IMR-90 (cell line): ENCODE measurements around the gene BGLAP.

ENCODE experiments used
- BHLHE40 ChIP-seq: fragments of 150-350 bp; IDR thresholded peaks from 2 replicates; pipeline ENCODE4 v1.6.1; 2016; ENCODE audit warnings: mild to moderate bottlenecking, low read depth, low read length
- FOS ChIP-seq: fragments of 150-350 bp; IDR thresholded peaks from 2 replicates; pipeline ENCODE4 v1.6.1; 2016; ENCODE audit warnings: low read depth, low read length
- POLR2A ChIP-seq: IDR thresholded peaks from 2 replicates; pipeline ENCODE4 v1.6.1; 2012; ENCODE audit warnings: mild to moderate bottlenecking, low read depth, low read length
- RAD21 ChIP-seq: IDR thresholded peaks from 2 replicates; pipeline ENCODE4 v1.6.1; 2012; ENCODE audit warnings: low read length, improper control_type of control experiment
- RFX5 ChIP-seq: IDR thresholded peaks from 2 replicates; pipeline ENCODE4 v1.8.0; 2012; ENCODE audit warnings: low read depth, mild to moderate bottlenecking, low read length, moderate library complexity
- SMC3 ChIP-seq: fragments of 150-350 bp; IDR thresholded peaks from 2 replicates; pipeline ENCODE4 v1.6.1; 2016; ENCODE audit warnings: low read depth, mild to moderate bottlenecking, antibody characterized with exemption, low read length, moderate library complexity
- TF ChIP-seq, protein P1 (sequence below): conservative IDR thresholded peaks from 2 replicates; pipeline ENCODE4 v1.5.1; 2012; ENCODE audit warnings: mild to moderate bottlenecking, low read depth, low read length, improper control_type of control experiment
- TF ChIP-seq, protein P2 (sequence below): fragments of 150-350 bp; IDR thresholded peaks from 2 replicates; pipeline ENCODE4 v1.6.1; 2016; ENCODE audit warnings: low read depth, mild to moderate bottlenecking, low read length, moderate library complexity, borderline replicate concordance

DNA sequence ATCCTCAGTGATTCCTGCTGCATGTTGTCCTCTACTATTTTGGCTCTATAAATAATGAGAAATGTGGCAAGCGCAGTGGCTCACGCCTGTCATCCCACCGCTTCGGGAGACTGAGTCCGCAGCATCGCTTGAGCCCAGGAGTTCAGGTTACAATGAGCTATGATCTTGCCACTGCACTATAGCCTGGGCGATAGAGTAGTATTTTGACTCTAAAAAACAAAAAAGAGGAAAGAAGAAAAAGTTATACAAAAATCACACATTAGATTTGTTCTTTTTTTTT, 48.8 kb upstream of the BGLAP start:
- TF ChIP-seq SMC3 (no peak), RAD21 (no peak), POLR2A (no peak), FOS (no peak), RFX5 (no peak), BHLHE40 (no peak)
- TF ChIP-seq, protein P1, sequence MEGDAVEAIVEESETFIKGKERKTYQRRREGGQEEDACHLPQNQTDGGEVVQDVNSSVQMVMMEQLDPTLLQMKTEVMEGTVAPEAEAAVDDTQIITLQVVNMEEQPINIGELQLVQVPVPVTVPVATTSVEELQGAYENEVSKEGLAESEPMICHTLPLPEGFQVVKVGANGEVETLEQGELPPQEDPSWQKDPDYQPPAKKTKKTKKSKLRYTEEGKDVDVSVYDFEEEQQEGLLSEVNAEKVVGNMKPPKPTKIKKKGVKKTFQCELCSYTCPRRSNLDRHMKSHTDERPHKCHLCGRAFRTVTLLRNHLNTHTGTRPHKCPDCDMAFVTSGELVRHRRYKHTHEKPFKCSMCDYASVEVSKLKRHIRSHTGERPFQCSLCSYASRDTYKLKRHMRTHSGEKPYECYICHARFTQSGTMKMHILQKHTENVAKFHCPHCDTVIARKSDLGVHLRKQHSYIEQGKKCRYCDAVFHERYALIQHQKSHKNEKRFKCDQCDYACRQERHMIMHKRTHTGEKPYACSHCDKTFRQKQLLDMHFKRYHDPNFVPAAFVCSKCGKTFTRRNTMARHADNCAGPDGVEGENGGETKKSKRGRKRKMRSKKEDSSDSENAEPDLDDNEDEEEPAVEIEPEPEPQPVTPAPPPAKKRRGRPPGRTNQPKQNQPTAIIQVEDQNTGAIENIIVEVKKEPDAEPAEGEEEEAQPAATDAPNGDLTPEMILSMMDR = no peak
- TF ChIP-seq, protein P2, sequence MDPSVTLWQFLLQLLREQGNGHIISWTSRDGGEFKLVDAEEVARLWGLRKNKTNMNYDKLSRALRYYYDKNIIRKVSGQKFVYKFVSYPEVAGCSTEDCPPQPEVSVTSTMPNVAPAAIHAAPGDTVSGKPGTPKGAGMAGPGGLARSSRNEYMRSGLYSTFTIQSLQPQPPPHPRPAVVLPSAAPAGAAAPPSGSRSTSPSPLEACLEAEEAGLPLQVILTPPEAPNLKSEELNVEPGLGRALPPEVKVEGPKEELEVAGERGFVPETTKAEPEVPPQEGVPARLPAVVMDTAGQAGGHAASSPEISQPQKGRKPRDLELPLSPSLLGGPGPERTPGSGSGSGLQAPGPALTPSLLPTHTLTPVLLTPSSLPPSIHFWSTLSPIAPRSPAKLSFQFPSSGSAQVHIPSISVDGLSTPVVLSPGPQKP = no peak
